Activated CD8-positive, alpha-beta memory T cell treated with anti-CD3 and anti-CD28 coated beads for 36 hours (primary cell): ENCODE measurements around the gene LPIN1. TPM values are rescaled to one million over a fixed set of nuclear protein-coding genes. Genes with fewer than 3 reads are reported as not detected.

Source experiments
- CTCF ChIA-PET: fragments of 350-600 bp; sonication (Branson Sonifier 250); formaldehyde crosslinking; loops from one replicate; lab custom pipeline; 2021; ENCODE audit warnings: antibody characterized with exemption; lab: Charles Lee
- POLR2A ChIA-PET: fragments of 350-600 bp; sonication (Branson Sonifier 250); formaldehyde crosslinking; loops from one replicate; lab custom pipeline; 2021; ENCODE audit warnings: antibody characterized with exemption; lab: Charles Lee
- total RNA-seq, 2 experiments: library from RNA; stranded (reverse); gene quantifications; one replicate each; pipeline ENCODE4 v1.2.3, GENCODE V29; 2021

LPIN1 gene
- total RNA-seq, 2 experiments from 2014 or later, result 34.3 to 36.7 TPM

- ChIA-PET POLR2A (no interaction called here), CTCF (interaction anchor here (0.8 to 2.8 kb wide), 4 partner anchors 9 to 46 kb away, joined by 3 to 25 read pairs (median 5); partner anchors contain the start of gene LPIN1)
Observed at GRCh38 chr2:11738589-11739436, 7.6 kb upstream of the LPIN1 start.

- POLR2A ChIA-PET, result no interaction called here
- CTCF ChIA-PET, result interaction anchor here (1.4 to 2.3 kb wide), 3 partner anchors 10 to 48 kb away, joined by 4 to 5 read pairs (median 5); no protein-coding TSS in a partner anchor
Observed at GRCh38 chr2:11740723-11741122, 5.7 kb upstream of the LPIN1 start.

GRCh38 chr2:11742317-11742701 lies 4.1 kb upstream of the LPIN1 start:
- ChIA-PET CTCF (interaction anchor here (1.0 to 3.1 kb wide), 3 partner anchors 11 to 158 kb away, joined by 4 to 14 read pairs (median 4); no protein-coding TSS in a partner anchor), POLR2A (no interaction called here)

DNA sequence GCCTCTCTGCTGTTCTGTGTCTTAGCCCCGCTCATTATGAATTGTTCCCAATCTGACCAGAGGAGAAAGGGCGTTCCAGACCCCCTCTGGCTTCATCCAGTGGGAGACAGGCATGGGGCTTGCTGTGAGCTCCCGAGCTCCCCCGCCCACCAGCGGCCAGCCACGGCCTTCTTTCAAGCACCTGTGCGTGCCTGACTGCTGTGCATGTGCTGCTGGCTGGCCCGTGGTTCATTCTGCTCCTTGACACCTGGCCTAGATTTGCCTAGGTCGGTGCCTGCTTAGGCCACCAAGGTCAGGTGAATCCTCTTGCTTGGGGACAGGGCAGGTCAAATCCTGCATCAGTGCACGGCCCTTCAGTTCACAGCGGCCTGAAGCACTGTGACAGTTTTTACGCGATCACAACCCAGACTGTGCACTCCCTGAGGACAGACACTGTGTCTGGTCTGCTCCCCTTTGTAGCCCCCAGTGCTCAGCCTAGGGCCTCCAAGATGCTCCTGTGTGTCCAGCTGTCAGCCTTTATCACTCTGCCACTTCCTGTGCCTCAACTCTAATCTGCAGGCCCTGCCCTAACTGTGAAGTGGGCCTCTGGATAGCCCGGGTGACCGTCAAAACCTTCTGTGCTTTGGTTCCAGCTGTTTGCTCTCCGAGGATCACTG lies 3.6 kb upstream of the LPIN1 start:
- ChIA-PET POLR2A (no interaction called here), CTCF (interaction anchor here (1.0 to 3.7 kb wide), 4 partner anchors 11 to 158 kb away, joined by 4 to 14 read pairs (median 10); no protein-coding TSS in a partner anchor)

DNA sequence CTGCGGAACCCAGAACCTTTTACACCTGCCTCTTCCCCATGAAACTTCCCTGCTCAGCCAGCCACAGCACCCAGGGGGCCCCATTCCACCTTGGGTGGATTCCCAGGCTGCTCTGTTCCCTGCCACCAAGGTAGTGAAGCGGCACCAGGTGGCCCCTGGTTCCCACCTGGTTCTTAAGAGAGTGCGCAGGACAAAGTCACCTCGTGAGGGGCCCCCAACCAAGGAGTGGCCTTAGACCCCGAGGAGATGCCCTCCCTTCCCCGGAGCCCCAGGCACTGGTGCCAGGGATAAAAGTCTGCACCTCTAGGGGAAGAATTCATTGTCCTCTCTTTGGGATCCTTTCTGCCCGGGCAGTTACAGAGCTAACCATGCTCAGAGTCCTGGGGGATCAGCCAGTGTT lies 3.1 kb upstream of the LPIN1 start:
- POLR2A ChIA-PET, result interaction anchor here (0.5 kb wide), 1 partner anchor 12 kb away, joined by 4 read pairs; no protein-coding TSS in a partner anchor
- CTCF ChIA-PET, result interaction anchor here (1.5 to 3.7 kb wide), 6 partner anchors 10 to 50 kb away, joined by 3 to 14 read pairs (median 7); no protein-coding TSS in a partner anchor

DNA sequence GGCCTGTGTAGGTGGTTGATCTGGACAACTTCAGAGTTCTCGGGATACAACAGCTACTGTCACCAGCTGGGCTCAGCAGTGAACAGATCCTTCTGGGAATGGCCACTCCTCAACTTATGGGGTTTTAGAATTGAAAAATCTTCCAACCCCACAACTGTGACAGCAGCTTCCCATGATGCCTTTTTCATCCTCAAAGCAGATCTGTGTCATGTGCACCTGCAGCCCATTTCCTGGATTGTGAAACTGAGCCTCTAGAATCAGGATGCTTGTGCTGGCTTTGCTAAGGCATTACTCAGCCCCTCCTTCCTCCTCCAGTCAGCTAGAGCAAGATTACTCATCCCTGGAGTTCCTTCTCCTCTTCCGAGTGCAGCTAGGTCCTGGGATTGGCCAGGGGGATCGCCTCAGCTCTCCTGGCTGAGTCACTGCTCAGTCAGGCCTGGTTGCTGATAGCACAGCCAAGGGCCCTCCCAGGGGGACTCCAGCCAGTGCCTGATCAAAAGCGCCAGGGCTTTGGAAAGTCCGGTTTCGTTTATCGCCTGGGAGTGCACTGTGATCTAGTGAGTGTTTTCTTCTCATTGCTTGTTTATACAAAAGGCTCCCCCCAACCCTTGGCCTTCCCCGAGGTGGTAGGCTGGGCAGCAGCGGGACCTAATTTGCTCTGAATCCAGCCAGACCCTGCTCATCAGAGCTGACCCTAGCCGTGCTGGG lies 2.4 kb upstream of the LPIN1 start:
- CTCF ChIA-PET, result interaction anchor here (0.8 to 3.7 kb wide), 8 partner anchors 10 to 56 kb away, joined by 3 to 14 read pairs (median 6); no protein-coding TSS in a partner anchor
- POLR2A ChIA-PET, result interaction anchor here (0.5 to 1.0 kb wide), 3 partner anchors 9 to 48 kb away, joined by 3 to 4 read pairs (median 3); no protein-coding TSS in a partner anchor

DNA sequence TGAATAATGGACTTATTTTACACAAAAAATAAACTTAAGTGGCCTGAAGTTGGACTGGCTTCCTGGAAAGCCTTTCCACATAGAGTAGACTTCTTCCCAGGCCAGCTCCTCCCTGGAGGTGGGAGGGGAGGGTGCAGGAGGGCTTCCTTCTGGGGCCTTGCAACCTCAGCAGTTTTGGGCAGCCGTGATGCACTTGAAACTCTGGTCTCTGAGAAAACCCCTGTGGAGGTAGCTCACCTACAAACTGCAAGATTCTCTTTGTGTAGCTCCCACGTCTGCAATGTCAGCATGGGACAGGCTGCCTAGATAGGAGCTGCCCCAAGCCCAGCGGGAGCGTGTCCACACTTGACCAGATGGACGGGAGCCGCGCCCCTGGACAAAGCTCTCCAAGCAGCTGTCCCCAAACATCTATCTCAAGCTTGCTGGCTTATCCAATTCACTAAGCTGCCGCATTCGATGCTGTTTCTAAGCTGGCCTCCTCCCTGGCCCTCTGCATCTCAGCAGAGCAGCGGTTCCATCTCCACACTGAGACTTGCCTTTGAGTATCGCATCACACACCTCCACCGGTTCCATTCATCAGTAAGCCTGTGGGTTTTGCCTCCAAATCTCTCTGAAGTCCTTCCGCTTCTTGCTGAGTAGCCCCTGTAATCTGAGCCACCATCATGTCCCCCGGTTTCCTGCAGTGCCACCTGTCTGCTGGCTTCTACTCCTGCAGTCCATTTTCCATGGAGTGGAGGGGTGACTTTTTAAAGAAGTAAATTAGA lies 1.6 kb upstream of the LPIN1 start:
- POLR2A ChIA-PET, result interaction anchor here (1.0 kb wide), 1 partner anchor 9 kb away, joined by 3 read pairs; no protein-coding TSS in a partner anchor
- CTCF ChIA-PET, result interaction anchor here (0.8 to 3.7 kb wide), 9 partner anchors 9 to 57 kb away, joined by 3 to 14 read pairs (median 4); no protein-coding TSS in a partner anchor

- CTCF ChIA-PET, result interaction anchor here (1.5 to 3.7 kb wide), 3 partner anchors 12 to 56 kb away, joined by 4 to 13 read pairs (median 9); no protein-coding TSS in a partner anchor
- POLR2A ChIA-PET, result no interaction called here
Observed at GRCh38 chr2:11745613-11746375, 638 bp upstream of the LPIN1 start.

- ChIA-PET POLR2A (interaction anchor here (1.2 kb wide), 2 partner anchors 28 to 403 kb away, joined by 3 to 5 read pairs; partner anchors contain the start of gene ROCK2), CTCF (interaction anchor here (1.0 to 2.4 kb wide), 6 partner anchors 8 to 59 kb away, joined by 4 to 9 read pairs (median 4); no protein-coding TSS in a partner anchor)
Observed at GRCh38 chr2:11746807-11747459, 501 bp downstream of the LPIN1 start.

DNA sequence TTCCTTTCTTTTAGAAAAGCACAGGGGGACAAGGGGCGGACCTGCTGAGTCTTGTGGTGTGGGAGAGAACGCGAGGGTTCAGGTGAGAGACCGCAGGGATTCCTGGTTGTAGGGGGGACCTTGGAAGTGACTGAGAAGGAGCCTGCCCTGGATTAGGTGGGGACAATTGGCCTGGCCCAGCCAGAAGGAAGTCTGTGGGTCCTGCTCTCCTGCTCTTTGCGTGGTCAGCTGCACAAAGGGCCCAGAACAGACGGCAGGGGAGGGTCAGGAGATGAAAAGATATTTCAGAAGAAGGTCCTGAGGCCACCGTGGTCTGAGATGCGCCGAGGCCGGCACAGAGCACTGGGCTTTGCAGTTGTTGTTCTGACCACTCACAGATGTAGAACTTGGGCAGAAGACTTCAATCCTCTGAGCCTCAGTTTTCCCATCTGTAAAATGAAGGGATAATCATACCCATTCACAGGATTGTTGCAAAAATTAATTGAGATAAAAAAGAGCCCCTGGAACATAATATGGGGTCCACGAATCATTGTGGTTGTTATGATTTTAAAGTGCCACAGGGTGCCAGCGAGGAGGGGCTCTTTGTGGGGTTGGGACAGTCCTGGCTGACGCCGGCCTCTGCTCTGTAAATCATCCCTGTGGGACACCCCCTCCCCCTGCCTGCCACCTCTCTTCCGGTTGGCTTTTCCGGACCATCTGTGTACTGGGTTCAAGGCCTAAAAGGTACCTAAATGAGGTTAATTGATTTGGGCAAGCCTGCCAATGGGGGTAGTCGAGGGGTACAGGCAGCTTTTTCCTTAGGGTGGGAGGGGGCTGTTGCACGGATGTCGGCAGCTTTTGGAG lies 1.8 kb downstream of the LPIN1 start:
- POLR2A ChIA-PET, result interaction anchor here (1.2 kb wide), 2 partner anchors 26 to 404 kb away, joined by 3 to 5 read pairs; partner anchors contain the start of gene ROCK2
- CTCF ChIA-PET, result interaction anchor here (1.0 to 2.4 kb wide), 4 partner anchors 9 to 60 kb away, joined by 4 to 9 read pairs (median 5); no protein-coding TSS in a partner anchor

GRCh38 chr2:11748861-11749645 lies 2.6 kb downstream of the LPIN1 start:
- ChIA-PET POLR2A (interaction anchor here (1.1 kb wide), 1 partner anchor 26 kb away, joined by 3 read pairs; no protein-coding TSS in a partner anchor), CTCF (interaction anchor here (0.8 to 1.1 kb wide), 3 partner anchors 30 to 56 kb away, joined by 3 to 6 read pairs (median 3); no protein-coding TSS in a partner anchor)

GRCh38 chr2:11749646-11750349 lies 3.4 kb downstream of the LPIN1 start:
- ChIA-PET POLR2A (interaction anchor here (0.8 to 1.1 kb wide), 2 partner anchors 25 to 57 kb away, joined by 3 read pairs; no protein-coding TSS in a partner anchor), CTCF (interaction anchor here (0.8 to 2.2 kb wide), 5 partner anchors 25 to 57 kb away, joined by 3 to 7 read pairs (median 4); no protein-coding TSS in a partner anchor)

GRCh38 chr2:11750422-11750821 lies 4.0 kb downstream of the LPIN1 start:
- CTCF ChIA-PET, result interaction anchor here (0.8 to 2.2 kb wide), 5 partner anchors 9 to 34 kb away, joined by 3 to 7 read pairs (median 4); no protein-coding TSS in a partner anchor
- POLR2A ChIA-PET, result interaction anchor here (0.8 kb wide), 1 partner anchor 57 kb away, joined by 3 read pairs; no protein-coding TSS in a partner anchor
